Smooth muscle cell (in vitro differentiated cells): ENCODE results near the gene COL4A2. TPM values are rescaled to one million over a fixed set of nuclear protein-coding genes. Genes with fewer than 3 reads are reported as not detected.
A peak's percentile ranks its signal among the peaks of the same experiment; 100 is the strongest.

Source experiments
- DNase-seq: peaks from one replicate; lab custom pipeline; 2025; ENCODE audit not compliant: unreplicated experiment; lab: John Stamatoyannopoulos, UW
- H2AFZ ChIP-seq: fragments of 200-600 bp; sonication (generic); 2 replicates; pipeline ENCODE4 v1.6.0; 2016; ENCODE audit warnings: antibody characterized with exemption, low read depth, mild to moderate bottlenecking
- H3F3A ChIP-seq: fragments of 200-600 bp; sonication (generic); 2 replicates; pipeline ENCODE4 v1.6.0; 2017; ENCODE audit warnings: antibody characterized with exemption, low read depth
- H3K27ac ChIP-seq: fragments of 200-600 bp; sonication (generic); 2 replicates; pipeline ENCODE4 v1.5.1; 2016; ENCODE audit warnings: low read depth, mild to moderate bottlenecking
- H3K27me3 ChIP-seq: fragments of 200-600 bp; sonication (generic); 2 replicates; pipeline ENCODE4 v1.6.1; 2016; ENCODE audit warnings: low read depth, mild to moderate bottlenecking
- H3K36me3 ChIP-seq: fragments of 200-600 bp; sonication (generic); 2 replicates; pipeline ENCODE4 v1.5.1; 2016; ENCODE audit warnings: low read depth
- H3K4me1 ChIP-seq: fragments of 200-600 bp; sonication (generic); 2 replicates; pipeline ENCODE4 v1.5.1; 2016; ENCODE audit warnings: low read depth
- H3K4me2 ChIP-seq: fragments of 200-600 bp; sonication (generic); 2 replicates; pipeline ENCODE4 v1.6.0; 2016; ENCODE audit warnings: mild to moderate bottlenecking
- H3K4me3 ChIP-seq: fragments of 200-600 bp; sonication (generic); 2 replicates; pipeline ENCODE4 v1.5.1; 2016; ENCODE audit warnings: mild to moderate bottlenecking
- H3K79me2 ChIP-seq: fragments of 200-600 bp; sonication (generic); 2 replicates; pipeline ENCODE4 v1.6.0; 2016; ENCODE audit warnings: low read depth, mild to moderate bottlenecking
- H3K9ac ChIP-seq: fragments of 200-600 bp; sonication (generic); 2 replicates; pipeline ENCODE4 v1.6.0; 2016; ENCODE audit warnings: low read depth
- H3K9me3 ChIP-seq: fragments of 200-600 bp; sonication (generic); replicated peaks from 2 replicates; pipeline ENCODE4 v1.5.1; 2016; ENCODE audit warnings: low read depth
- H4K20me1 ChIP-seq: fragments of 200-600 bp; sonication (generic); 2 replicates; pipeline ENCODE4 v1.6.0; 2016; ENCODE audit warnings: low read depth
- WGBS: methylation state at CpG from one replicate; pipeline ENCODE4 v1.1.7; 2016; ENCODE audit warnings: low lambda C conversion rate; 5-methylcytosine and 5-hydroxymethylcytosine counted together
- polyA plus RNA-seq: library from polyadenylated mRNA; unstranded; fragments of >200 nt; fragmentation: Nextera tagmentation; extraction: Ambion mirVana; gene quantifications from 2 replicates; pipeline ENCODE4 v1.2.1, GENCODE V29; 2016
- total RNA-seq: library from RNA; depleted of rRNA; stranded (reverse); fragments of >200 nt; gene quantifications from 2 replicates; pipeline ENCODE4 v1.2.3, GENCODE V29; 2014
- TF ChIP-seq, protein P1 (sequence below): fragments of 200-600 bp; sonication (generic); IDR thresholded peaks from 2 replicates; pipeline ENCODE4 v1.5.1; 2017; ENCODE audit warnings: borderline replicate concordance, mild to moderate bottlenecking, antibody characterized with exemption; ENCODE audit not compliant: insufficient read depth, poor library complexity, severe bottlenecking

COL4A2 gene
- total and polyA plus RNA-seq, 2 experiments from 2014 or later, result 1,456 to 2,786 TPM

DNA sequence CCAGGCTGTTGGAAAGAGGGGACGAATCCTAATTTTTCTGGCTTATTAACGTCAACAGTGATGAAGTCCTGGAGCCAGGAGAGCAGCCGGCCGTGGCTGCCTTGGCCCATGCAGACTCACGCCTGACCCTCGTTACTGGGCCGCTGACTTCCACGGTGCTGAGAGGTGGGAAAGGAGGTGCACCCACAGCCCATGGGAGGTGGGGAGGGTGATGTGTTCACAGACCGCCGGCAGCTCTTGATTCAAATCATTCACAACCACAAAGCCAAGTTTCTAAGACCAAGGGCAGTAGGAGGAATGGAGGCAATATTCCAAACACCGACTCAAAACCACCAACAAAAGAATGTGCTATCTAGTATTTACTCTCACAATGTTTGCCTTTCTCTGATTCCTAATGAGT lies 24.3 kb downstream of the COL4A2 start:
- 37% methylated on average over 11 of the region's 11 CpGs for WGBS
- TF ChIP-seq, protein P1, sequence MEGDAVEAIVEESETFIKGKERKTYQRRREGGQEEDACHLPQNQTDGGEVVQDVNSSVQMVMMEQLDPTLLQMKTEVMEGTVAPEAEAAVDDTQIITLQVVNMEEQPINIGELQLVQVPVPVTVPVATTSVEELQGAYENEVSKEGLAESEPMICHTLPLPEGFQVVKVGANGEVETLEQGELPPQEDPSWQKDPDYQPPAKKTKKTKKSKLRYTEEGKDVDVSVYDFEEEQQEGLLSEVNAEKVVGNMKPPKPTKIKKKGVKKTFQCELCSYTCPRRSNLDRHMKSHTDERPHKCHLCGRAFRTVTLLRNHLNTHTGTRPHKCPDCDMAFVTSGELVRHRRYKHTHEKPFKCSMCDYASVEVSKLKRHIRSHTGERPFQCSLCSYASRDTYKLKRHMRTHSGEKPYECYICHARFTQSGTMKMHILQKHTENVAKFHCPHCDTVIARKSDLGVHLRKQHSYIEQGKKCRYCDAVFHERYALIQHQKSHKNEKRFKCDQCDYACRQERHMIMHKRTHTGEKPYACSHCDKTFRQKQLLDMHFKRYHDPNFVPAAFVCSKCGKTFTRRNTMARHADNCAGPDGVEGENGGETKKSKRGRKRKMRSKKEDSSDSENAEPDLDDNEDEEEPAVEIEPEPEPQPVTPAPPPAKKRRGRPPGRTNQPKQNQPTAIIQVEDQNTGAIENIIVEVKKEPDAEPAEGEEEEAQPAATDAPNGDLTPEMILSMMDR, result no peak
- Histone ChIP-seq H3K27ac (peak overlapping the region; percentile 96), H3F3A (peaks cover 83% of the 10 kb centered on the region), H2AFZ (no peak overlapping the region), H3K36me3 (peaks cover 5% of the 10 kb centered on the region), H3K4me2 (peak overlapping the region; percentile 67), H3K4me1 (peaks cover 57% of the 10 kb centered on the region), H3K9ac (peak overlapping the region; percentile 81), H3K79me2 (peaks cover 100% of the 10 kb centered on the region), H3K9me3 (no peaks in the 10 kb centered on the region), H3K27me3 (no peaks in the 10 kb centered on the region), H4K20me1 (peaks cover 98% of the 10 kb centered on the region), H3K4me3 (no peak overlapping the region)
- no peak for DNase-seq

DNA sequence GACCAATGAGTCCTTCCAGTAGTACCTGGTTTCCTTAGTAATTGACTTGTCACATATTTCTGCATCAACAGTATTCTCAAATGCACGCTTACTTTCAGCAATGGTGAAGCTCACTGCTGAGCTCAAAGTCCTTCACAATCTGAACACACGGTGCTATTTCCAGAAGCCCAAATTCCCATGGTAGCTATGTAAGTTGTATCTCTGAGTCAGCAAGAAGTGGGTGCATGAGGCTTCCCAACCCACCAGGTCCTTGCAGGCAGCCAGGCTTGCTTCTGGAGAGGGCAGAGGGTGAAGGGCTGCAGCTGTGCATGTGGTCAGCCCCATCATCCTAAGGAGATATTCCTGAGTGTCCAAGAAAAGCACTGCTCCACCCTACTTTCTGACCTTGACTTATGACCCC lies 25.7 kb downstream of the COL4A2 start:
- no peaks in the 10 kb centered on the region for H3K27me3 ChIP-seq
- no peaks in the 10 kb centered on the region for H3K9me3 ChIP-seq
- no peak overlapping the region for H3K4me2 ChIP-seq
- no peak overlapping the region for H3K9ac ChIP-seq
- 41% methylated on average over 2 of the region's 2 CpGs for WGBS
- H3K27ac ChIP-seq, result peak overlapping the region; percentile 96
- no peak overlapping the region for H2AFZ ChIP-seq
- peaks cover 87% of the 10 kb centered on the region for H3F3A ChIP-seq
- H3K4me1 ChIP-seq, result peaks cover 56% of the 10 kb centered on the region
- peaks cover 100% of the 10 kb centered on the region for H3K79me2 ChIP-seq
- TF ChIP-seq, protein P1, result no peak
- H3K4me3 ChIP-seq, result no peak overlapping the region
- peaks cover 98% of the 10 kb centered on the region for H4K20me1 ChIP-seq
- DNase-seq, result no peak
- H3K36me3 ChIP-seq, result peaks cover 5% of the 10 kb centered on the region

DNA sequence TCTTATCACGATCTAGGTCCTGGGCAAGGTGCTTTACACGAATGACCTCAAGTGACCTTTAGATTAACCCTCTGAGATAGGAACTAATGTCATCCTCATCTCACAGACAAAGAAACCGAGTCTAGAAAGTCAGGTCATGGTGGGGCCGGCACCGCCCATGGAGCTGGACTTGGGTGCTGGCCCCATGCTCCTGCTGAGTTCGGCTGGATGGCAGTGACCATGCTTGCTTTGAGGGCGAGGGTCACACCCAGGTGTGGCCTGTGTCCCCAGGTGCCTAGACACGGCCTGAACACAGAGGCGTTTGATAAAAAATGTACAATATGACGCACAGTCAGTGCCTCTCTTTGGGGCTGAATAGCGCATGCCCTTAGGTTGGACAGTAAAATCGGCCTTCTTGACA lies 26.8 kb downstream of the COL4A2 start:
- Histone ChIP-seq H4K20me1 (peaks cover 98% of the 10 kb centered on the region), H3K27me3 (no peaks in the 10 kb centered on the region), H2AFZ (no peak overlapping the region), H3K27ac (peak overlapping the region; percentile 96), H3K9me3 (no peaks in the 10 kb centered on the region), H3K4me2 (peak overlapping the region; percentile 4), H3K36me3 (peaks cover 5% of the 10 kb centered on the region), H3K9ac (no peak overlapping the region), H3K79me2 (peaks cover 99% of the 10 kb centered on the region), H3F3A (peaks cover 87% of the 10 kb centered on the region), H3K4me3 (no peak overlapping the region), H3K4me1 (peaks cover 56% of the 10 kb centered on the region)
- TF ChIP-seq, protein P1, result no peak
- DNase-seq, result no peak
- WGBS, result 95% methylated on average over 12 of the region's 12 CpGs

DNA sequence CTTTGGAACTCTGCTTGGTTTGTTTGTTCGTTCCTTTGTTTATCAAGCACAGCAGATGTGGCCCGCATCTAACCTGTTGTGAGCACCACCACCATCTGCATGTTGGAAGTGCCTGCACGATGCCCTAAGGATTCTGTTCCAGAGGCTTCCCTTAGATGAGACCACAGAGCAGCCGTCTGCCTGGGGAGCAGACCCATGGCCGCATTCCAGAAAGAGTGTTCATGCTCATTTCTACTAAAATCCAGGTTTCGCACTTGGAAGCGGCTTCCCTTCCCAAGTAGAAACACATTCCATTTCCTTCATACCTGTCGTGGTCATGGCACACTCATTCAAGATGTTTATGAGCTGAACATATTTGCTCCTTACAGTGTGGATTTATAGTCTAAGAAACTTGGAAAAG lies 27.2 kb downstream of the COL4A2 start:
- peak overlapping the region; percentile 9 for H3K4me2 ChIP-seq
- H3K36me3 ChIP-seq, result peaks cover 5% of the 10 kb centered on the region
- no peak overlapping the region for H2AFZ ChIP-seq
- no peaks in the 10 kb centered on the region for H3K9me3 ChIP-seq
- H3F3A ChIP-seq, result peaks cover 87% of the 10 kb centered on the region
- H3K27ac ChIP-seq, result peak overlapping the region; percentile 96
- peaks cover 99% of the 10 kb centered on the region for H3K79me2 ChIP-seq
- H3K9ac ChIP-seq, result no peak overlapping the region
- 26% methylated on average over 8 of the region's 8 CpGs for WGBS
- no peaks in the 10 kb centered on the region for H3K27me3 ChIP-seq
- no peak for DNase-seq
- H4K20me1 ChIP-seq, result peaks cover 98% of the 10 kb centered on the region
- no peak overlapping the region for H3K4me3 ChIP-seq
- H3K4me1 ChIP-seq, result peaks cover 59% of the 10 kb centered on the region
- TF ChIP-seq, protein P1, result no peak
